GM18511 (cell line): Measurements from ENCODE around the gene AK1.
"Not testable (repeated sequence)": the region's sequence is repeated elsewhere in the genome, so short reads cannot be mapped to it uniquely, and the experiment has no call there.

Experiments used
- ATAC-seq: cut with Tn5 transposase; IDR thresholded peaks from one replicate; pipeline ENCODE4 v1.9.1; 2021; ENCODE audit warnings: mild to moderate bottlenecking, moderate library complexity; ENCODE audit not compliant: unreplicated experiment

AK1 gene

DNA sequence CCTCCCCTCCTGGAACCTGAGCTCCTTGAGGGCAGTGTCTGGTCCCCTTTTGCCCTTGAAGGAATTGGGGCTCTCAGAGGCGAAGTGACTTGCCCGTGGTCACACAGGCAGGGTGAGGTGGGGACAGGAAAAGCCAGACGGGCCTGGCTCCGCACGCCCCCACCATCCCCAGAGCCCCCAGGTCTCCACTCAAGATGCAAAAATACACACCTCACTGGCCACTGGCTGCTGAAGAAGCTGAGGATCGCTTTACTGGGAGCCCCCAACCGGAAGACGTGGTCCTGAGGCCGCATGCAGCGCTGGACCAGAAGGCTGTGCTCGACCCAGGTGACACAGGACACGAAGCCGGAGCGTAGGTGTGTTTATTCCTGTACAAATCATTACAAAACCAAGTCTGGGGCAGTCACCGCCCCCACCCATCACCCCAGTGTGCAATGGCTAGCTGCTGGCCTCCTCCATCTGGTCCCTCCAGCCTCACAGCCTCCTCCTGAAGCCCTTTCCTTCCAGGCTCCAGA lies 7.6 kb upstream of the AK1 start:
- no peak for ATAC-seq

DNA sequence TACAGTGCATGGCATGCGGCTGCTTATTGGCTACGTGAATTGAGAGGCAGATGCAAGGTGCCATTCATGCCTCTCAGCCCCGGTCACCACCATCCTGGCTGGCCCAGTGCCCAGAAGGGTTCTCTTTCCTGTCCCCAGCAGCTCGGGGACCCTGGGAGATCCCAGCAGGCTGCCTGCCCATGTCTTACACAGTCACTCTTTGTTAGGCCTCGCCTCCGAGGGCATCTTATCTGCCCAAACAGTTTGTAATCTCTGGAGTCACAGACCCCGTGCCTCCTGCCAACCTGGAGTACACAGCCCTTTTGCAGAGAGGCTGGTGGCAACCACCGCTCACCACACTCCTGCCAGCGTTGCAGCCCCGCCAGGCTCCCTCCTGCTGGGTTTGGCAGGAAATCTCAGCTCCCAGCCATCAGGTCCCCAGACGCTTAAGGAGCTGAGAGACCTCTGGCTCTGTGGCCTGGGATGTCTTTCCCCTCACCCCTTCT lies 7.0 kb upstream of the AK1 start:
- ATAC-seq = no peak

DNA sequence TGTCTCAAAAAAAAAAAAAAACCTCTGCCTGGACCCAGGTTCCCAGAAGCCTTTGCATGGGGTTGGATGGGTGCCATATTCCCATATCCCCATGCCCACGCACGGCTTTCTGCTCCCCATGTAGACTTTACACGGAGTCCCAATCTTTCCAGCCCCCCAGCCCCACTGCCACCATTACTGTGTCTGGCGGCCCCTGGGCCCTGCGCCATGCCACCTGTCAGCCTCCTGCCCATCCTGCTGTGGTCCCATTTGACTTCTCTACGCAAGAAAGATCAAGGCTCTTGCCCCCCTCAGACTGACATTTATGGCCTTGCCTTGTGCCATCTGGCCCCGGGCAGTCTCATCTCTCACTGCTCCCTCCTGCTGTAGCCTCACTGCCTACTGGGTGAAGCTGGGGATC lies 6.5 kb upstream of the AK1 start:
- ATAC-seq = no peak

DNA sequence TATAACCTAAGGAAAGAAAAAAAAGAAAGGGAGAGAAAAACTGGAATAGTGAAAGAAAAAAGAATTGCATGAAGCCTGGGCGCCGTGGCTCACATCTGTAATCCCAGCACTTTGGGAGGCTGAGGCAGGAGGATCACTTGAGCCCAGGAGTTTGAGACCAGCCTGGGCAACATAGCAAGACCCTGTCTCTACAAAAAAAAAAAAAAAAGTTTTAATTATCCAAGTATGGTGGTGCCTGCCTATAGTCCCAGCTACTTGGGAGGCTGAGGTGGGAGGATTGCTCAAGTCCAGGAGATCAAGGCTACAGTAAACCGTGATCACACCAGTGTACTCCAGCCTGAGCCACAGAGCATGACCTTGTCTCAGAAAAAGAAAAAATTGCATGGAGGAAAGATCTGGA lies 4.2 kb upstream of the AK1 start:
- ATAC-seq = not testable (repeated sequence)

DNA sequence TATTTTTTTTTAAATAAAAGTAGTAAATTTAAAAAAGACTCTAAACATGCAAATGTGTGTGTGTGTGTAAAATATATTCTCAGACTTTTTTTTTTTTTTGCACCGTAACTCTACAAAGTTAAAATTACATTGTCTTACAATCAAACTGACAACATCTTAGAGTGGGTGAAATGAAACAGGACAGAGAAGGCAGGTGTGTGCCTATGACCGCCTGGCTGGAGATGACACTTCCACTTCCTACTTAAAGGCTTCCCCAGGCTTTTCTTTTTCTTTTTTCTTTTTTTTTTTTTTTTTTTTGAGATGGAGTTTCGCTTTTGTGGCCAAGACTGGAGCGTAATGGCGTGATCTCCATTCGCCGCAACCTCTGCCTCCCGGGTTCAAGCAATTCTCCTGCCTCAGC lies 2.7 kb upstream of the AK1 start:
- ATAC-seq = no peak

DNA sequence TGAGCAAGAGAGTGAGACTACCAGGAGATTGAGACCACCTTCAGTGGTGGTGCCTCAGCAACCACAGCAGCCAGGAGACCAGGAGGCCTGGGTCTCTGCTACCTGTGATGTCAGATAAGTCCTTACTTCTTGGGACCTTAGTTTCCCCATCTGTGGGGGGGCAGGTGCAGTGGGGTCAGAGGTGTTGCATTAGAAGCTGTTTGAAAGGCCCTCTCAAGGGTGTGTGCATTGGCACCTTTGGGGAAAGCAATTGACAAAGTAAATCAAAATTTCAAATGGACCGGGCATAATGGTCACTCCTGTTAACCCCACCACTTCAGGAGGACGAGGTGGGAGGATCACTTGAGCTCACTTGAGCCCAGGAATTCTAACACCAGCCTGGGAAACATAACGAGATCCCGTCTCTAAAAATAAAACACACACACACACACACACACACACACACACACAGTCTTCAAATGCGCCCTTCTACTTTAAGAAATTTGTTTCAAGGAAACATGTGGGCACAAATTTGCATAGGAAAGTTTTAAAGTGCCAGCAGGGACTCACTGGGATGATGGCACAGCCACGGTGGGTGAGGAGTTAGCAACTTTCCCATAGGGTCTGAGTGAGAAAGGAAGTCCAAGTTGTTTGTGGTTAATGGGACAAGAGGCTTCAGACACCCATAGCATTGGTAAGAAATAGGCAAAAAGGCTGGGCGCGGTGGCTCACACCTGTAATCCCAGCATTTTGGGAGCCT lies 1.3 kb upstream of the AK1 start:
- ATAC-seq = no peak

DNA sequence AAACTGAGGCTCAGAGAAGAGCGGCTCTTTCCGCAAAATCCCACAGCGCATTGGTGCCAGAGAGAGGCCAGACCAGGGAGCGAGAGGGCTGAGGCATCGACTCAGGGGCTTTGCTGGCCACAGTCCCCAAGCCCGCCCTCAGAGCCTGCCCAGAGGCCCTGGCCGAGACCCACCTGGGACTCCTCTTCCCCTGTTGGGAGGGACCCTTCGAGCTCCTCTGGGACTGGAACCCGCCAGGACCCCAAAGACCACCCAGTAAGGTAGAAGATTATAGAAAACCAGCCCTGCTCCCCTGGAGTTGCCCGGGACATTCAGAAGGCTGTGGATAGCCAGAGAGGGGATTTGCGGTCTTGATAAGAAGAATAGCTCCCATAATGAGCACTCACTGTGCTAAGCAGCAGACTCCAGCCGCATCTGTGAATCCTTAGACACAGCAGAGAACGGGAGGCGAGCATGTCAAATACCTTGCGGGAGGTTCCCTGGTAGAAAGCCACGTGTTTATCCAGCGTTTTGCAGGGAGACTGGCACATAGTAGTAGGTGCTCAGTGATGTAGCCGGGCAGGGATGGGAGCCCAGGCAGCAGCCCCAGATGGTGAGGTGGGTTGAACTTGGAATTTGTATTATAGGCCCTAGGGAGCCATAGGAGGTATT lies 651 bp upstream of the AK1 start:
- no peak for ATAC-seq

DNA sequence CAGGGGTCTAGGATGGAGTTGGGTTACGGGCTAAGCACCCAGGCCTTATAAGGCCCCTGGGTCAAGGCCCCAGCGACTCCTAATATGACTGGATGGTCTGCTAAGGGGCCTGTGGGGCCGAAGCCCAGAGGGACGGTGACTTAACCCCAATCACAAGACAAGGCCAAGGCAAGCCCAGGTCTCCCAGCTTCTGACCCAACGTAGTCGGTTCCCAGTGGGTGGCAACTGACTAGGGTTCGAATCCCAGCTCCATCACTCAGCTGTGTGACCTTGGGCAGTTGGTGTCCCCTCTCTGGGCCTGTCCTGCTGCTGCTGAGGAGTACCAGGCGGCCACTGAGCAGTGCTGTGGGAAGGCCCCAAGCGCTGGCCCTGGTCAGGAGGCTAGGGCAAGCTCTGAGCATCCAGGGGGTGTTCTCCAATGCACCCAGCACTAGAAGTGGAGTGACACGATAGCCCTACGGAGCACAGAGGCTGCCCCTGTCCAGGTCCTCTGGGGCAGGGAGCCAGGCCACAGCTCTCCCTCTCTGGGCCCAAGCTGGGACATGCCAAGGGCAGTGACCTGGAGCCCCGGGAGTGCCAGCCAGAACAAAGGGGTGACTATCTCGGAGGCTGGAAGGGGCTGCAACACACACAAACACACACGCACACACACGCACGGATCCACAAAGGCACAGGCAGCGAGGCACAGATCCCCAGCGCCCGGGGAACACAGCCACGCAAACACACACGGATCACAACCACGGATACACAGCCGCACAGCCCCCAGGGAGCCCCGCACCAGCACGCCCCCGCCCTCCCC lies 512 bp downstream of the AK1 start:
- no peak for ATAC-seq

DNA sequence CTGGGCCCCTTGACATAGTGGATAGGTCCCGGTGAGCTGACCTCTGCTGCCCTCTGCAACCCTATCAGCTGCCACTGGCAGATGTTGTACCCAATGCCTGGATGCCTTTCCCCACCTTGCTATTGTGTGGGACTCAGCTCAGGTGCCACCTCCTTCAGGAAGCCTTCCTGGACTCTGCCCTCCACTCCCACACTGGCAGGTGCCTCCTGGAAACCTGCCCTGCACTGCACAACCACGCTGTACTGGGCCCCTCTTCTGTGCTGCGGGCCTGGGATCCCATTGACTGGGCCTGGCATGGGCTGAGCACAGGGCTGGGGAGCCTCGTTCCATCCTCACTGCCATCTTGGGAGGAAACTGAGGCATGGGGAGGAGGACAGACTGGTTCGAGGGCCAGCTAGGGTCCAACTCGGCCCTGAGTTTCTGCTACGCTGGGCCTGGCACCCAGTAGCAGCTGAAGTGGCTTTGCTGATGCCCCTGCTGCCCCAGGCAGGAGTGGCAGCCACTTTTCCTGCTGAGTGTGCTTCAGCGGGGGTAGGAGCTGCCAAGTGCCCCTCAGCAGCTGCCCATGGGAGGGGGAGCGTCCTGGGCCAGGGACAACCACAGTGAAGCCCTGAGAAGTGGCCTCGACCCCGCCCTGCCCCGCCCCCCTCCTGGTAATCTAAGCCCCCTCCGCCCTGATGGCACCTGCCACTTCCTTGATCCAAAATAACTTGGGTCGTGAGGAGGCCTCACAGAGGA lies 1.3 kb downstream of the AK1 start:
- ATAC-seq = no peak

DNA sequence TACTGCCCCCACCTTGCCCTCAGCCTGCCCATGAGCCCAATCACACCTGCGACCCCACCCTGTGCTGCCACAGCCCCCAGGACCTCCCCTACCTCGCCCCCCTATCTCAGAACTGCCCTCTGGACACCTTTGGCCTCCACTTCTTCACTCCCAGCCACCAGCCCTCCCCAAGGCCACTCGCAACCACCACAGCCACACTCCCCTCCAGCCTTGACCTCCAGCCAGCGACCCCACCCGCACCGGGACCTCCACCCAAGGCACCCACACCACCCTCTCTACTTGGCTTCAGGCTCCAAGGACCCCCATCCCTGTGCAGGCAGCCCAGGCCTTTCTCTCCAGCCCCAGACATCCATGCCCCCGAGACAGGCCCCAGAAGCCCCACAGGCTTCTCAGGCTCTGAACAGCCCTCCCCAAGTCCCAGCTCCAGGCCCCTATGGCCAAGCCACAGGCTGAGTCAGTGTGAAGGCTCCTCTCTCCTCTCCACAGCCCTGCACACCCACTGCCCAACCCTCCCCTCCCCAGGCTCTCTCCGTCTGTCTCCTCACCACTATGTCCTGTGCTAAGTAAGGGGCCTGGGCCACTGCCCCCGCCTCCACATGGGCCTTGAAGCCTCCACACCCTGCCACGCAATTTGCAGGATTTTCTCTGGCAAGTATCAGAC lies 2.0 kb downstream of the AK1 start:
- no peak for ATAC-seq

DNA sequence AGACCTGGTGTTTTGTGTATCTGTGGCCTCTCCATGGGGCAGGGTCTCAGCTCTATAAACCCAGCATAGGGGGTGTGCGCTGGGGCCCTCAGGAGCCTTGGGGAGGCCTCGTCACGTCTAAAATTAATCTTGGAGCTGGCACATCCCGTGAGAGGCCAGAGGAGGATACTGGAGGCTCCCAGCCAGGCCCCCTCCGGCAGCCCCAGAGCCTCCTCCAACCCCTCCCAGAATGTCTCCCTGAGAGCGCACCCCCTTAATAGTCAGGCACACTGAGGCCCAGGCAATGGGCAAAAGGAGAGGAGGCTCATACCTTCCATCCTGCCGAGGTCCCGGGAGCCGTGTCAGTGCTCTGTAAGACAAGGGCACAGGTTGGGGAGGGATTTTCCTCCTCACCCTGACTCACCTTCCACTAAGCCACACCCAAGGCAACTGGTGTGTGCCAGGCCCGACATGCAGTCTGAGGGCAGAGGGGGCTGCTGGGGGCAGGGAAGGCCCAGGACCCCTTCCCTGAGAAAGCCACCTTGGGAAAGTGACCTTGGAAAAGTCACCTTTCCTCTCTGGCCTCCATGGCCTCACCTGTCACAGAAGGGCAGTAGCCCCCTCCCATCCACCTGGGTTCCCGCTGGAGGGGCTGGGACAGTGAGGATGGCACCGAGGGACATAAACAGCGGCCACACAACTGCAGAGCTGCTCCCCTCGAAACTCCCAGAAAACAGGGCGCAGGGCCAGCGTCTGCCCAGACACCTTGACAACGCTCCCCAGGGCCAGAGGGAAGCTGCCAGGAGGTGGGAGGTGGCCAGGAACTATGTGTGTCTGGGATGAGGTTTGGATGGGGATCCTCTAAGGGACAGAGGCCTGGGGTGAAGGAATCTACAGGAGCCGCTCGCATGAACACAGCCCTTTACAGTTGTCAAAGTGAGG lies 2.9 kb downstream of the AK1 start:
- no peak for ATAC-seq

DNA sequence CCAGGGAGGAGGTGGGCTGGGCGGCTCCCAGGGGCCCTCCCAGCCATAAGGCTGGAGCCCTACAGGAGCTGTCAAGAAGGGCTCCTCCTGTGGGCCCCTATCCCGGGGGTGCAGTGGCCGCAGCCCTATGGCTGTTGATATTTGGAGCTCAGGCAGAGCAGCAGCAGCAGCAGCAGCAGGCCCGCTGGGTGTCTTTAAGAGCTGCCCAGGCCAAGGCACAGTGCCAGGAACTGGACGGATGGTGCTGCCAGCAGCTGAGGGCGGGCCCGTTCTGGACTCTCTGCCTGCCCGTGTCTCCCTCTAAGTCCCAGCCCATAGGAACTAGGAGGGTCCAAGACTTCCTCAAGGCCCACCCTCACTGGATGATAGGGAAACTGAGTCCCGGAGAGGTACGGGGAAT lies 3.6 kb downstream of the AK1 start:
- ATAC-seq = no peak

DNA sequence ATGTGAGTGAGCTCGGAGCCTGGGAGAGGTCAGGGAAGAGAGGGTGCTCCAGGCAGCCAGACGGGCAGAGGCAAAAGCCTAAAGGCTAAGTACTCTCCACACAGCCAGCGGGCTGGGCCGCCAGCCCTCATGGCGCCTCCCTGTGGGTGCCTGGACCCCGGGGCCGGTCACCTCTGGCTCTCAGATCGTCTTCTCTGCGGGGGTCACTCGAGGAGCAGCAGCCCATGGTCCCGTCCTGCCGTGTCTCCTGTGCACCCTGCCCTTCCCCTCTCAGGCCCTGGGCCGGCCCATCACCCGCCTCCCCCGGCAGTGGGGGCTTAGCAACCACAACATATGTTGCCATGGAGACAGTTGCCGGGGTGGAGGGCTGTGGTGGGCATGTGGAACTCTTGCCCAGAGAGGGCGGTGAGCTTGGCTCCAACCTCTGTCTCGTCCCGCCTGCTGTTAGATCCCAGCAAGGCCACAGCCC lies 4.2 kb downstream of the AK1 start:
- no peak for ATAC-seq

DNA sequence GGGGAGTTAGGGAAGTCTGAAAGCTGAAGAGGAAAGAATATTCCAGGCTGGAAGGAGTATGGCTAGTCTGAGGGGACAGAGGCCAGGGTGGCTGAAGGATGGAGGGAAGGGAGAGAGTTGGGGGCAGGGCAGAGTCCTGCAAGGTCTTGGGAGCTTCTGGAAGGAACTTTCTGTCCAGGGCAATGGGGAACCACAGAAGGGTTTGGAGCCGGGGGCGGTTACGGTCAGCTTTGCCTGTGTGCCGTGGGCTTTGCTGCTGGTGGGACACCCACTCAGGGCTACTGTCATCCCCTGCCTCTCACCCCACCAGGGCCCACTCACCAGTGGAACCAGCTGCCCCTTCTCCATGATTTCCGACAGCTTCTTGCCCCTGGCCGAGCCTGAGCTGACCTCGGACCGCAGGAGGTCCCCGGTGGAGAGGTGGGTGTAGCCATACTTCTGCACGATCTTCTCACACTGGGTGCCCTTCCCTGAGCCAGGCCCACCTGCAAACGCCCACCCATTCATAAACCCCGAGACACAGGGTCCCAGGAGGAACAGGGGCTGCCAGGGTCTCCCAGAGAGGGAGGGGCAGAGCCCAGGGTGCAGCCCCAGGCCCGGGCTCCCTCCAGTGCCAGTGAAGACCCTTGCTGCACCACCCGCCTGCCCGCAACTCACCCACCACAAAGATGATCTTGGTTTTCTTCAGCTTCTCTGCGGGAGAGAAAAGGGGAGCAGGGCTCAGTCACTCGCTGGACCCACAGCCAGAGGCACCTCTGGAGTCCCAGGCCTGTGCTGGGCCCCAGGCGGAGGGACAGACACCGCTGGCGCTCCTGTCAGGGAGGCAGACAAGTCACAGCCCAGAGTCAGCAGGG lies 4.9 kb downstream of the AK1 start:
- ATAC-seq = no peak

DNA sequence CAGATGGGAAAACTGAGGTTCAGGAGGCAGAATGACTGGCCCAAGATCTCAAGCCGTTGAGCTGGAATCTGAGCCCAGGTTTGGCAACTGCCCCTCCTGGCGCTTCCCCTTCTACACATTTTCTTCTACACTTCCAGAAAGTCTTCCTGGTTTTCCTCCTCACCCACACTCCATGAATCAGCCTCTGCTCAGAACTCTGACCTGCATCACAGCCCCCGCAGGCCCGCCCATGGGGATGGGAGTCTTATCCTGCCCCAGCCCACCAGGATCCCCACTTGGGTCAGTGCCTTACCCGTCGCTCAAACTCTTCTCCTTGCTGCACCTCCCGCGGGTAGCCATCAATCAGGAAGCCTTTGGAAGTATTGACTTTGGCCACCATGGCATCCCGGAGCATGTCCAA lies 5.9 kb downstream of the AK1 start:
- no peak for ATAC-seq

DNA sequence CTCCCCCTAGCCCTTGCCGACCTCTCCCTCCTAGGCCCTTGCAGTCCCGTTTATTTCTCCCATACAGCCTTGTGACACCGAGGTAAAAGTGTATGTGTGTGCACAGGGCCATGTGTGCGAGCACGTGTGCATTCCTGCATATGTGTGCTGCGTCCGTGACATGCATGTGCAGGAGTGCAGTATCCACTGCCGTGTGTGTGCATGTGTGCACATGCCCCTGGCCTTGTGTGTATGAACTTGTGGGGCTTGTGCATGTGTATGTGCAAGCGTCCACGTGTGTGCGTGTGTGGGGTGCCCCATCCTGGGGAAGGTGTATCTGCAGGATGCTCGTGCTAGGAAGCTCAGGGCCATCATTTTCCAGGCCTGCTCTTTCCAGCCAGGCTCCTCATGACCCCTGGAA lies 6.6 kb downstream of the AK1 start:
- no peak for ATAC-seq

DNA sequence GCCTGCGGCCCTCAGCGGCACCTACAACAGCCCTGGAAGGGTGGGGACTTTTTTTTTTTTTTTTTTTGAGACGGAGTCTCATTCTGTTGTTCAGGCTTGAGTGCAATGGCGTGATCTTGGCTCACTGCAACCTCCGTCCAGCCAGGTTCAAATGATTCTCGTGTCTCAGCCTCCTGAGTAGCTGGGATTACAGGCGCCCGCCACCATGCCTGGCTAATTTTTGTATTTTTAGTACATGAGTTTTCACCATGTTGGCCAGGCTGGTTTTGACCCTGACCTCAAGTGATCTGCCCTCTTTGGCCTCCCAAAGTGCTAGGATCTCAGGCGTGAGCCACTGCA lies 7.4 kb downstream of the AK1 start:
- not testable (repeated sequence) for ATAC-seq
